Measurements from ENCODE around the gene FCHSD2.

GRCh38 chr11:72859126-72859525 lies 283.0 kb downstream of the FCHSD2 start:
- no peak for TF ChIP-seq CTCF (conservative IDR thresholded peaks at IDR 0.05)
- no peak for TF ChIP-seq EZH2 (IDR thresholded peaks at IDR 0.05; ENCODE audit: low read depth)

All from PC-9 (cell line).